A549 (cell line): Measurements from ENCODE around the gene QPCT.

ENCODE experiments used
- CTCF ChIP-seq: fragments of >200 bp; sonication (Bioruptor Twin); formaldehyde crosslinking; IDR thresholded peaks from 3 replicates; pipeline ENCODE4 v1.5.1; 2016
- RAD21 ChIP-seq, 2 experiments: fragments of >200 bp in 1 of 2; sonication (Bioruptor Twin) in 1 of 2; formaldehyde crosslinking in 1 of 2; IDR thresholded peaks in 1 of 2; conservative IDR thresholded peaks in 1 of 2; 2 replicates in 1 of 2; 3 replicates in 1 of 2; pipeline ENCODE4 v1.6.1; 2012 to 2018; ENCODE audit warnings: inconsistent platforms in 1 of 2
- TF ChIP-seq, protein P1 (sequence below): IDR thresholded peaks from 2 replicates; pipeline ENCODE4 v1.6.1; 2012

GRCh38 chr2:37323176-37323780 lies 21.2 kb upstream of the QPCT start:
- TF ChIP-seq CTCF (no peak), RAD21 (conservative IDR thresholded peaks at IDR 0.05 in 1 of 2, IDR thresholded peaks at IDR 0.05 in 1 of 2) (no peak)
- TF ChIP-seq, protein P1, sequence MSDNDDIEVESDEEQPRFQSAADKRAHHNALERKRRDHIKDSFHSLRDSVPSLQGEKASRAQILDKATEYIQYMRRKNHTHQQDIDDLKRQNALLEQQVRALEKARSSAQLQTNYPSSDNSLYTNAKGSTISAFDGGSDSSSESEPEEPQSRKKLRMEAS, result no peak
